WTC11 (cell line): ENCODE data around the gene NTPCR. TPM values are rescaled to one million over a fixed set of nuclear protein-coding genes. Genes with fewer than 3 reads are reported as not detected.

ENCODE experiments used
- ATAC-seq: fragments of 200-7000 bp; cut with Tn5 transposase; 2 replicates; pipeline ENCODE4 v1.10.0; 2021; ENCODE audit warnings: mild to moderate bottlenecking, moderate library complexity
- CTCF ChIA-PET: fragments of 300-600 bp; sonication (Branson Sonifier 250); formaldehyde crosslinking; loops from one replicate; lab custom pipeline; 2021; ENCODE audit warnings: antibody characterized with exemption; lab: Charles Lee
- POLR2A ChIA-PET: fragments of 350-600 bp; sonication (Branson Sonifier 250); formaldehyde crosslinking; loops from one replicate; lab custom pipeline; 2021; ENCODE audit warnings: antibody characterized with exemption; lab: Charles Lee
- DNase-seq: peaks from one replicate; pipeline ENCODE4 v3.0.0; 2021; ENCODE audit warnings: low spot score
- H3K27ac Mint-ChIP-seq: 2 replicates; pipeline ENCODE4 v1.8.0; 2021; ENCODE audit warnings: mixed read lengths
- H3K27me3 Mint-ChIP-seq: 2 replicates; pipeline ENCODE4 v1.8.0; 2021; ENCODE audit warnings: low read depth, mild to moderate bottlenecking, moderate library complexity, mixed read lengths
- H3K36me3 Mint-ChIP-seq: 2 replicates; pipeline ENCODE4 v1.8.0; 2021; ENCODE audit warnings: mixed read lengths
- H3K4me1 Mint-ChIP-seq: 2 replicates; pipeline ENCODE4 v1.8.0; 2022; ENCODE audit warnings: mixed read lengths
- H3K4me3 Mint-ChIP-seq: 2 replicates; pipeline ENCODE4 v1.8.0; 2021; ENCODE audit warnings: mild to moderate bottlenecking, moderate library complexity, mixed read lengths
- H3K9me3 Mint-ChIP-seq: 2 replicates; pipeline ENCODE4 v1.8.0; 2021; ENCODE audit warnings: mixed read lengths
- E2F4 ChIP-seq: sonication (generic); formaldehyde crosslinking; IDR thresholded peaks from 2 replicates; pipeline ENCODE4 v1.8.1; 2022; ENCODE audit warnings: low read depth, mild to moderate bottlenecking, moderate library complexity, missing genetic modification reagents, borderline replicate concordance
- ELF4 ChIP-seq: sonication (generic); formaldehyde crosslinking; IDR thresholded peaks from 2 replicates; pipeline ENCODE4 v1.8.1; 2022; ENCODE audit warnings: low read depth, mild to moderate bottlenecking, moderate library complexity, missing genetic modification reagents
- ESRRA ChIP-seq: sonication (generic); formaldehyde crosslinking; IDR thresholded peaks from 2 replicates; pipeline ENCODE4 v1.8.1; 2022; ENCODE audit warnings: mild to moderate bottlenecking, missing genetic modification reagents, borderline replicate concordance
- ETV6 ChIP-seq: sonication (generic); formaldehyde crosslinking; IDR thresholded peaks from 2 replicates; pipeline ENCODE4 v1.8.1; 2022; ENCODE audit warnings: mild to moderate bottlenecking, missing genetic modification reagents
- FOXP1 ChIP-seq: sonication (generic); formaldehyde crosslinking; IDR thresholded peaks from 2 replicates; pipeline ENCODE4 v1.8.0; 2022; ENCODE audit warnings: missing genetic modification reagents, mild to moderate bottlenecking, moderate library complexity, borderline replicate concordance
- IRF2 ChIP-seq: sonication (generic); formaldehyde crosslinking; IDR thresholded peaks from 2 replicates; pipeline ENCODE4 v1.8.0; 2022; ENCODE audit warnings: low read depth, missing genetic modification reagents, borderline replicate concordance
- MYBL2 ChIP-seq: sonication (generic); formaldehyde crosslinking; IDR thresholded peaks from 2 replicates; pipeline ENCODE4 v1.8.1; 2023; ENCODE audit warnings: mild to moderate bottlenecking, moderate library complexity, missing genetic modification reagents
- NR2C2 ChIP-seq: sonication (generic); formaldehyde crosslinking; IDR thresholded peaks from 2 replicates; pipeline ENCODE4 v1.8.0; 2022; ENCODE audit warnings: mild to moderate bottlenecking, missing genetic modification reagents
- NR3C1 ChIP-seq: sonication (generic); formaldehyde crosslinking; conservative IDR thresholded peaks from 2 replicates; pipeline ENCODE4 v1.8.1; 2023; ENCODE audit warnings: low read depth, mild to moderate bottlenecking, missing genetic modification reagents
- PRDM15 ChIP-seq: sonication (generic); formaldehyde crosslinking; IDR thresholded peaks from 2 replicates; pipeline ENCODE4 v1.8.0; 2022; ENCODE audit warnings: missing genetic modification reagents
- PRRX2 ChIP-seq: fragments of 250-450 bp; sonication (Bioruptor Pico); IDR thresholded peaks from 2 replicates; pipeline ENCODE4 v1.8.0; 2021; ENCODE audit warnings: mild to moderate bottlenecking
- SMAD3 ChIP-seq: sonication (generic); formaldehyde crosslinking; IDR thresholded peaks from 2 replicates; pipeline ENCODE4 v1.8.0; 2022; ENCODE audit warnings: missing genetic modification reagents, mild to moderate bottlenecking, borderline replicate concordance
- TP53 ChIP-seq: sonication (generic); formaldehyde crosslinking; IDR thresholded peaks from 2 replicates; pipeline ENCODE4 v1.8.1; 2023; ENCODE audit warnings: mild to moderate bottlenecking, missing genetic modification reagents
- ZBTB21 ChIP-seq: sonication (generic); formaldehyde crosslinking; IDR thresholded peaks from 2 replicates; pipeline ENCODE4 v1.8.1; 2023; ENCODE audit warnings: mild to moderate bottlenecking, missing genetic modification reagents, borderline replicate concordance
- ZNF138 ChIP-seq: sonication (generic); formaldehyde crosslinking; conservative IDR thresholded peaks from 2 replicates; pipeline ENCODE4 v1.8.1; 2022; ENCODE audit warnings: mild to moderate bottlenecking, moderate library complexity, missing genetic modification reagents
- ZNF423 ChIP-seq: fragments of 250-450 bp; sonication (Bioruptor Pico); IDR thresholded peaks from 2 replicates; pipeline ENCODE4 v2.1.2; 2022; ENCODE audit warnings: mild to moderate bottlenecking, moderate library complexity
- ZSCAN18 ChIP-seq: fragments of 250-450 bp; sonication (Bioruptor Pico); IDR thresholded peaks from 2 replicates; pipeline ENCODE4 v2.1.2; 2022; ENCODE audit warnings: mild to moderate bottlenecking, moderate library complexity
- total RNA-seq: library from RNA; stranded (reverse); gene quantifications from 3 replicates; pipeline ENCODE4 v1.2.3, GENCODE V29; 2021
- TF ChIP-seq, protein P1 (sequence below): sonication (generic); formaldehyde crosslinking; IDR thresholded peaks from 2 replicates; pipeline ENCODE4 v1.8.1; 2022; ENCODE audit warnings: low read depth, missing genetic modification reagents, borderline replicate concordance
- TF ChIP-seq, protein P2 (sequence below): sonication (generic); formaldehyde crosslinking; IDR thresholded peaks from 2 replicates; pipeline ENCODE4 v1.8.1; 2023; ENCODE audit warnings: mild to moderate bottlenecking, missing genetic modification reagents
- TF ChIP-seq, protein P3 (sequence below): sonication (generic); formaldehyde crosslinking; IDR thresholded peaks from 2 replicates; pipeline ENCODE4 v1.8.1; 2023; ENCODE audit warnings: mild to moderate bottlenecking, moderate library complexity, missing genetic modification reagents

NTPCR gene
- total RNA-seq, 1 experiment from 2014 or later, result 102 TPM

DNA sequence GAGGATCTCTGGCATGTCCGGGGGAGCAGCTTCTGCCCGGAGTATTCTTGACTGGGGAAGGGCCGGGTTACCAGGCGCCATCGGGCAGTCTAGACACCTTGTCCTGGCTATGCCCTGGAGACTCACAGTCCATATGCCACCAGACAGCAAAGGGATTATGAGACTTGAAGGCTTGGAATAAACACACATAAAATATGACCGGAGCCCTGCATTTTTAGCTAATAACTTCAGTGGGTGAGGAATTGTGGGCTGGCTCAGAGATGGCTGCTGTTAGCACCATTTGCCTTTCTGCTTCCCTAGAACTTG is 15.5 kb downstream of the NTPCR start (continued):
- TF ChIP-seq ETV6 (CRISPR knock-in tag) (no peak), NR2C2 (CRISPR knock-in tag) (no peak), ELF4 (CRISPR knock-in tag) (no peak), PRRX2 (CRISPR knock-in tag) (no peak)
- TF ChIP-seq, all 79 proteins: peak for 0

GRCh38 chr1:232966663-232967062 is 16.3 kb downstream of the NTPCR start:
- TF ChIP-seq ZNF138 (CRISPR knock-in tag) (no peak), NR3C1 (CRISPR knock-in tag) (no peak), ZBTB21 (CRISPR knock-in tag) (no peak), SMAD3 (CRISPR knock-in tag) (no peak), FOXP1 (CRISPR knock-in tag) (no peak), E2F4 (CRISPR knock-in tag) (no peak), ZNF423 (CRISPR knock-in tag) (no peak), IRF2 (CRISPR knock-in tag) (no peak), NR2C2 (CRISPR knock-in tag) (no peak), PRDM15 (CRISPR knock-in tag) (no peak), ESRRA (CRISPR knock-in tag) (no peak), MYBL2 (CRISPR knock-in tag) (no peak), TP53 (CRISPR knock-in tag) (no peak), ZSCAN18 (no peak)
- TF ChIP-seq, protein P1, sequence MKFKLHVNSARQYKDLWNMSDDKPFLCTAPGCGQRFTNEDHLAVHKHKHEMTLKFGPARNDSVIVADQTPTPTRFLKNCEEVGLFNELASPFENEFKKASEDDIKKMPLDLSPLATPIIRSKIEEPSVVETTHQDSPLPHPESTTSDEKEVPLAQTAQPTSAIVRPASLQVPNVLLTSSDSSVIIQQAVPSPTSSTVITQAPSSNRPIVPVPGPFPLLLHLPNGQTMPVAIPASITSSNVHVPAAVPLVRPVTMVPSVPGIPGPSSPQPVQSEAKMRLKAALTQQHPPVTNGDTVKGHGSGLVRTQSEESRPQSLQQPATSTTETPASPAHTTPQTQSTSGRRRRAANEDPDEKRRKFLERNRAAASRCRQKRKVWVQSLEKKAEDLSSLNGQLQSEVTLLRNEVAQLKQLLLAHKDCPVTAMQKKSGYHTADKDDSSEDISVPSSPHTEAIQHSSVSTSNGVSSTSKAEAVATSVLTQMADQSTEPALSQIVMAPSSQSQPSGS (CRISPR knock-in tag), result no peak
- TF ChIP-seq, protein P2, sequence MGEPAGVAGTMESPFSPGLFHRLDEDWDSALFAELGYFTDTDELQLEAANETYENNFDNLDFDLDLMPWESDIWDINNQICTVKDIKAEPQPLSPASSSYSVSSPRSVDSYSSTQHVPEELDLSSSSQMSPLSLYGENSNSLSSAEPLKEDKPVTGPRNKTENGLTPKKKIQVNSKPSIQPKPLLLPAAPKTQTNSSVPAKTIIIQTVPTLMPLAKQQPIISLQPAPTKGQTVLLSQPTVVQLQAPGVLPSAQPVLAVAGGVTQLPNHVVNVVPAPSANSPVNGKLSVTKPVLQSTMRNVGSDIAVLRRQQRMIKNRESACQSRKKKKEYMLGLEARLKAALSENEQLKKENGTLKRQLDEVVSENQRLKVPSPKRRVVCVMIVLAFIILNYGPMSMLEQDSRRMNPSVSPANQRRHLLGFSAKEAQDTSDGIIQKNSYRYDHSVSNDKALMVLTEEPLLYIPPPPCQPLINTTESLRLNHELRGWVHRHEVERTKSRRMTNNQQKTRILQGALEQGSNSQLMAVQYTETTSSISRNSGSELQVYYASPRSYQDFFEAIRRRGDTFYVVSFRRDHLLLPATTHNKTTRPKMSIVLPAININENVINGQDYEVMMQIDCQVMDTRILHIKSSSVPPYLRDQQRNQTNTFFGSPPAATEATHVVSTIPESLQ (CRISPR knock-in tag), result no peak
- TF ChIP-seq, protein P3, sequence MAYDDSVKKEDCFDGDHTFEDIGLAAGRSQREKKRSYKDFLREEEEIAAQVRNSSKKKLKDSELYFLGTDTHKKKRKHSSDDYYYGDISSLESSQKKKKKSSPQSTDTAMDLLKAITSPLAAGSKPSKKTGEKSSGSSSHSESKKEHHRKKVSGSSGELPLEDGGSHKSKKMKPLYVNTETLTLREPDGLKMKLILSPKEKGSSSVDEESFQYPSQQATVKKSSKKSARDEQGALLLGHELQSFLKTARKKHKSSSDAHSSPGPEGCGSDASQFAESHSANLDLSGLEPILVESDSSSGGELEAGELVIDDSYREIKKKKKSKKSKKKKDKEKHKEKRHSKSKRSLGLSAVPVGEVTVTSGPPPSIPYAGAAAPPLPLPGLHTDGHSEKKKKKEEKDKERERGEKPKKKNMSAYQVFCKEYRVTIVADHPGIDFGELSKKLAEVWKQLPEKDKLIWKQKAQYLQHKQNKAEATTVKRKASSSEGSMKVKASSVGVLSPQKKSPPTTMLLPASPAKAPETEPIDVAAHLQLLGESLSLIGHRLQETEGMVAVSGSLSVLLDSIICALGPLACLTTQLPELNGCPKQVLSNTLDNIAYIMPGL (CRISPR knock-in tag), result no peak
- Mint-ChIP-seq H3K9me3 (no peaks in the 10 kb centered on the region; the same call in 1 of the 2 replicates), H3K27me3 (no peaks in the 10 kb centered on the region), H3K27ac (no peak overlapping the region), H3K4me1 (no peaks in the 10 kb centered on the region), H3K4me3 (no peak overlapping the region), H3K36me3 (peaks cover 46% of the 10 kb centered on the region)
- no peak for DNase-seq
- POLR2A ChIA-PET, result no interaction called here
- no peak for ATAC-seq
- CTCF ChIA-PET, result interaction anchor here (0.5 kb wide), 1 partner anchor 131 kb away, joined by 3 read pairs; no protein-coding TSS in a partner anchor
